Measurements from ENCODE around the gene RASAL2.

DNA sequence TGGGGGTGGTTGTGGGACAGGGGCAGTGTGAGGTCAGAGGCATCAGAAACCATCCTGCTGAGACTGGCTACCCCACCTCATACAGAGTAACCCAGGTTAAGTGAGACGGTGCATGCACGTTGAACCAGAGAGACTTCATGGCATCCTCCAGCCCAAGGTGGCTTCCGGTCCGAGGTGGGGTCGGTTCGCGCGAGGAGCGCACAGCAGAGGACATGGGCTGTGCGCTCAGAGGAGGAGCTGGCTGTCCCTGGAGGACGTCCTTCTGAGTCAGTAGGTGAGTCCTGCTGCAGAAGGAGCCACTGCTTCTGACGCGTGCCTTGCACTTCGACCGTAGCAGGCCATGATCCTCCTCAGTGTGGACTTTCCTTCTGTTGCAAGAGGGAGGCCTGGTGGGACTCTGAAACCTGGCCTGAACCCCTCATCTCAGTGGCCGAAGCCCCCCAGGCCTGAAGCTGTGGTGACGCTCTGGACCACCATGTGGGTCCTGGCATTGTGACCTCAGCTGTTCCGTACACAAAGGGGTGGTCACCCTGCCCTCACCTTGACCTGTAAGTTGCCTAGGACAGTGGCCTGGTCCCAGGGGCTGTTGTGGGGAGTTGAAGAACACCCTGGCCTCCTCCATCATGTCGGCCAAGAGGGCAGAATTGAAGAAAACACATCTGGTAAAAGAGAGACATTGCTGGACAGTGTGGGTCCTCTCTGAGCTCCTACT lies 418.8 kb downstream of the RASAL2 start, which contains the start of gene TEX35:
- no peak for TF ChIP-seq KDM5A (IDR thresholded peaks at IDR 0.05; ENCODE audit: borderline replicate concordance, low read length)
- no peak for TF ChIP-seq MAFK (conservative IDR thresholded peaks at IDR 0.05 in 1 of 2, IDR thresholded peaks at IDR 0.05 in 1 of 2; ENCODE audit: low read length in 2 of 2)
- no peak for TF ChIP-seq ZNF530 (CRISPR knock-in tag; IDR thresholded peaks at IDR 0.05; ENCODE audit: low read depth)
- TF ChIP-seq ZNF792 (CRISPR knock-in tag; IDR thresholded peaks at IDR 0.05): no peak
- TF ChIP-seq ZNF510 (CRISPR knock-in tag; IDR thresholded peaks at IDR 0.05; ENCODE audit: low read depth): no peak
- TF ChIP-seq, protein P1, sequence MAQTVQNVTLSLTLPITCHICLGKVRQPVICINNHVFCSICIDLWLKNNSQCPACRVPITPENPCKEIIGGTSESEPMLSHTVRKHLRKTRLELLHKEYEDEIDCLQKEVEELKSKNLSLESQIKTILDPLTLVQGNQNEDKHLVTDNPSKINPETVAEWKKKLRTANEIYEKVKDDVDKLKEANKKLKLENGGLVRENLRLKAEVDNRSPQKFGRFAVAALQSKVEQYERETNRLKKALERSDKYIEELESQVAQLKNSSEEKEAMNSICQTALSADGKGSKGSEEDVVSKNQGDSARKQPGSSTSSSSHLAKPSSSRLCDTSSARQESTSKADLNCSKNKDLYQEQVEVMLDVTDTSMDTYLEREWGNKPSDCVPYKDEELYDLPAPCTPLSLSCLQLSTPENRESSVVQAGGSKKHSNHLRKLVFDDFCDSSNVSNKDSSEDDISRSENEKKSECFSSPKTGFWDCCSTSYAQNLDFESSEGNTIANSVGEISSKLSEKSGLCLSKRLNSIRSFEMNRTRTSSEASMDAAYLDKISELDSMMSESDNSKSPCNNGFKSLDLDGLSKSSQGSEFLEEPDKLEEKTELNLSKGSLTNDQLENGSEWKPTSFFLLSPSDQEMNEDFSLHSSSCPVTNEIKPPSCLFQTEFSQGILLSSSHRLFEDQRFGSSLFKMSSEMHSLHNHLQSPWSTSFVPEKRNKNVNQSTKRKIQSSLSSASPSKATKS (CRISPR knock-in tag; IDR thresholded peaks at IDR 0.05): no peak
- no peak for TF ChIP-seq TFDP2 (CRISPR knock-in tag; IDR thresholded peaks at IDR 0.05)
- TF ChIP-seq, protein P2, sequence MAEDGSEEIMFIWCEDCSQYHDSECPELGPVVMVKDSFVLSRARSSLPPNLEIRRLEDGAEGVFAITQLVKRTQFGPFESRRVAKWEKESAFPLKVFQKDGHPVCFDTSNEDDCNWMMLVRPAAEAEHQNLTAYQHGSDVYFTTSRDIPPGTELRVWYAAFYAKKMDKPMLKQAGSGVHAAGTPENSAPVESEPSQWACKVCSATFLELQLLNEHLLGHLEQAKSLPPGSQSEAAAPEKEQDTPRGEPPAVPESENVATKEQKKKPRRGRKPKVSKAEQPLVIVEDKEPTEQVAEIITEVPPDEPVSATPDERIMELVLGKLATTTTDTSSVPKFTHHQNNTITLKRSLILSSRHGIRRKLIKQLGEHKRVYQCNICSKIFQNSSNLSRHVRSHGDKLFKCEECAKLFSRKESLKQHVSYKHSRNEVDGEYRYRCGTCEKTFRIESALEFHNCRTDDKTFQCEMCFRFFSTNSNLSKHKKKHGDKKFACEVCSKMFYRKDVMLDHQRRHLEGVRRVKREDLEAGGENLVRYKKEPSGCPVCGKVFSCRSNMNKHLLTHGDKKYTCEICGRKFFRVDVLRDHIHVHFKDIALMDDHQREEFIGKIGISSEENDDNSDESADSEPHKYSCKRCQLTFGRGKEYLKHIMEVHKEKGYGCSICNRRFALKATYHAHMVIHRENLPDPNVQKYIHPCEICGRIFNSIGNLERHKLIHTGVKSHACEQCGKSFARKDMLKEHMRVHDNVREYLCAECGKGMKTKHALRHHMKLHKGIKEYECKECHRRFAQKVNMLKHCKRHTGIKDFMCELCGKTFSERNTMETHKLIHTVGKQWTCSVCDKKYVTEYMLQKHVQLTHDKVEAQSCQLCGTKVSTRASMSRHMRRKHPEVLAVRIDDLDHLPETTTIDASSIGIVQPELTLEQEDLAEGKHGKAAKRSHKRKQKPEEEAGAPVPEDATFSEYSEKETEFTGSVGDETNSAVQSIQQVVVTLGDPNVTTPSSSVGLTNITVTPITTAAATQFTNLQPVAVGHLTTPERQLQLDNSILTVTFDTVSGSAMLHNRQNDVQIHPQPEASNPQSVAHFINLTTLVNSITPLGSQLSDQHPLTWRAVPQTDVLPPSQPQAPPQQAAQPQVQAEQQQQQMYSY (CRISPR knock-in tag; IDR thresholded peaks at IDR 0.05): no peak
- TF ChIP-seq, protein P3, sequence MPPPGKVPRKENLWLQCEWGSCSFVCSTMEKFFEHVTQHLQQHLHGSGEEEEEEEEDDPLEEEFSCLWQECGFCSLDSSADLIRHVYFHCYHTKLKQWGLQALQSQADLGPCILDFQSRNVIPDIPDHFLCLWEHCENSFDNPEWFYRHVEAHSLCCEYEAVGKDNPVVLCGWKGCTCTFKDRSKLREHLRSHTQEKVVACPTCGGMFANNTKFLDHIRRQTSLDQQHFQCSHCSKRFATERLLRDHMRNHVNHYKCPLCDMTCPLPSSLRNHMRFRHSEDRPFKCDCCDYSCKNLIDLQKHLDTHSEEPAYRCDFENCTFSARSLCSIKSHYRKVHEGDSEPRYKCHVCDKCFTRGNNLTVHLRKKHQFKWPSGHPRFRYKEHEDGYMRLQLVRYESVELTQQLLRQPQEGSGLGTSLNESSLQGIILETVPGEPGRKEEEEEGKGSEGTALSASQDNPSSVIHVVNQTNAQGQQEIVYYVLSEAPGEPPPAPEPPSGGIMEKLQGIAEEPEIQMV (CRISPR knock-in tag; IDR thresholded peaks at IDR 0.05; ENCODE audit: low read depth): no peak
- no peak for TF ChIP-seq ZNF737 (CRISPR knock-in tag; IDR thresholded peaks at IDR 0.05; ENCODE audit: borderline replicate concordance)

All from HepG2 (cell line).